ENCODE measurements around the gene TAX1BP3.
A peak's percentile ranks its signal among the peaks of the same experiment; 100 is the strongest.
"Not testable (repeated sequence)": the region's sequence is repeated elsewhere in the genome, so short reads cannot be mapped to it uniquely, and the experiment has no call there.

Gene TAX1BP3

GRCh38 chr17:3668279-3669084 lies at the start of gene TAX1BP3, which contains the start of gene EMC6:
TAX1BP3 (minus strand) TSS chr17:3668578; CDS start chr17:3668526, 52 bp downstream.
EMC6 (plus strand) TSS chr17:3668812; CDS start chr17:3669147, 335 bp downstream.
- peak; percentile 97 to 99 for DNase-seq (ENCODE audit: low read depth in 1 of 2, low spot score in 1 of 2)

DNA sequence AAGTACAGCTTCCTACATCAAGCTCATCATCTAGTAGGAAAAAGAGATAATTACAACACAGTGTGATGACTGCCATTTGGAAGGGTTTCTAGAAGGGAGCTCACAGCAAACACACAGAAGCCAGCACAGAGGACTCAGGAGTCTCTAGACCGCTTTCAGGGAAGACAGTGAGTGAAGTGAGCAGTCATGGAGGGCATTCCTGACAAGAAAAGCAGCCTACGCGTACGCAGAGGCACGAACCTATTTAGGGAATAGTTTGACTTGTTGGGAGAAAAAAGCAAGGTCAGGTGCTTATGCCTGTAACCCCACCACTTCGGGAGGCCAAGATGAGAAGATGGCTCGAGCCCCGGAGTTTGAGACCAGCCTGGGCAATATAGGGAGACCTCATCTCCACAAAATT lies 46.9 kb upstream of the TAX1BP3 start:
- DNase-seq (ENCODE audit: low read depth in 1 of 2, low spot score in 1 of 2): no peak

GRCh38 chr17:3712811-3713463 lies 44.6 kb upstream of the TAX1BP3 start:
- DNase-seq (ENCODE audit: low read depth in 1 of 2, low spot score in 1 of 2): no peak

DNA sequence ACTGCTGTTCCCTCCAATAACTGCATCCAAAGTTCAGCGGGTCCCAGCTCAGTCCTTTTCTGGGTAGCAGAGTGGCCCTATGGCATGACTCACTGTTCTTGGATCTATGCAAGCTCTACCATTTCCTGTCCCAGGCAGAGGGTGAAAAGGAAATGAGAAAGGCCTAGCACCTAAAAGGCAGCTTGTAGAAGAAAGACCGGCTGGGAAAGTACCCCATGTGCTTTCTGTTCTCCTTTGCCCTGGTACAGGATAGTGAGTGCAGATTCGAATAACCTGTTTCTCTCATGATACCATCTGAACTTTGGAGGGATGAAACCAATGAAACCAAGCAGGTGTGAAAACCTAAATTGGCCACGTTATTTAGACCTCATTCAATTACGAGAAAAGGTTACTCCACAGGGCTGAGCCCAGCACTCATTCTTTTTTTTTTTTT lies 42.6 kb upstream of the TAX1BP3 start:
- peak; percentile 11 to 62 for DNase-seq (ENCODE audit: low read depth in 1 of 2, low spot score in 1 of 2)

- DNase-seq (ENCODE audit: low read depth in 1 of 2, low spot score in 1 of 2): no peak
These were observed 40.0 kb upstream of the TAX1BP3 start for GRCh38 chr17:3708366-3708765.

DNA sequence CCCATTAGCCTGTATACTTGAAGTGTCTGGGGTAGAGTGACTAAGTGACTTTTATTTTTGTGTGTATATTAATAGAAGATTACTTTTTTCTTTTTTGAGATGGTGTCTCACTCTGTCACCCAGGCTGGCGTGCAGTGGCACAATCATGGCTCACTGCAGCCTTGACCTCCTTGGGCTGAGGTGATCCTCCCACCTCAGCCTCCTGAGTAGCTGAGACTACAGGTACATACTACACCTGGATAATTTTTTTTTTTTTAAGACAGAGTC lies 37.3 kb upstream of the TAX1BP3 start:
- DNase-seq (ENCODE audit: low read depth in 1 of 2, low spot score in 1 of 2): not testable (repeated sequence)

- DNase-seq (ENCODE audit: low read depth in 1 of 2, low spot score in 1 of 2): no peak
These were observed 36.7 kb upstream of the TAX1BP3 start for GRCh38 chr17:3704931-3705717.

DNA sequence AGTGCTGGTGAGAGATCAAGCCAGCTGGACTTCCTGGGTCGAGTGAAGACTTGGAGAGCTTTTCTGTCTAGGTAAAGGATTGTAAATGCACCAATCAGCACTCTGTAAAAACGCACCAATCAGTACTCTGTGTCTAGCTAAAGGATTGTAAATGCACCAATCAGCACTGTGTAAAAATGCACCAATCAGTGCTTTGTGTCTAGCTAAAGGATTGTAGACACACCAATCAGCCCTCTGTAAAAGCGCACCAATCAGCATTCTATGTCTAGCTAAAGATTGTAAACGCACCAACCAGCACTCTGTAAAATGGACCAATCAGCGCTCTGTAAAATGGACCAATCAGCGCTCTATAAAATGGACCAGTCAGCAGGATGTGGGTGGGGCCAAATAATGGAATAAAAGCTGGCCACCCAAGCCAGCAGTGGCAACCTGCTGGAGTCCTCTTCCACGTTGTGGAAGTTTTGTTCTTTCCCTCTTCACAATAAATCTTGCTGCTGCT lies 33.7 kb upstream of the TAX1BP3 start:
- not testable (repeated sequence) for DNase-seq (ENCODE audit: low read depth in 1 of 2, low spot score in 1 of 2)

- no peak for DNase-seq (ENCODE audit: low read depth in 1 of 2, low spot score in 1 of 2)
These were observed 31.6 kb upstream of the TAX1BP3 start for GRCh38 chr17:3699951-3700350.

DNA sequence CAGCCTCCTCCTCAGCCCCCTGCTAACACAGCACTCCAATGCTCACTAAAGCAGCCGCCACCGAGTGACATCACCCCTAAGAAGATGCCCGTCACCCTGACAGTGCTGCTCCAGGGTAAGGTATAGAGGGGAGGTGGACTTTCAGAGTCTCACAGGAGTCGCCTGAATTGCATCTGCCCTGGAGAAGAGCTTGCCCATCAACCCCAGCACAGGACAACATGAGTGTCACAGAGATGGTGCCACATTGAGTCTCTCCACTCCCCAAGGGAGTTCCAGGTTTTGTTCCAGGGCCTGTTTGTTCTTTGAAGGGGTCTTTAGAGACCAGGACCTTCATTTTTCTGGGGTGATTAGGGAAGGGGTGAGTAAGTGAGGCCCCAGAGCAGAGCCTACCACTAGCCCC lies 29.8 kb upstream of the TAX1BP3 start:
- no peak for DNase-seq (ENCODE audit: low read depth in 1 of 2, low spot score in 1 of 2)

DNA sequence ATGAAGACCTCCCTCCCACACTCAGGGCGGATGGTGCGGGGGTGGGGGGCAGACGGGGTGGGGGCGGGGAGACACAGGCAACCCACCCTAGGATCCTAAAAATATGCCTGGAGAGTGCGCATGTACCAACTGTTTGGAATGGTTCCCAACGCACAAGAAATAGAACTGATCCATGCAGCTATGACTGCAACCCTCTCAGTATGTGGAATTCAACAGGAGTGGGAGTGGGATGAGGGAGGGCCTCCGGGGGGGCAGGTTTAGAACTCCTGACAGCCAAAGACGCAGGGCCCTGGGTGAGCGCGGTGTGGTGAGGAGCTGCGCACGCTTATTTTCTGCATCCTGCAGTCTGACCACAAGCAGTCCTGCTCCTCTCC lies 28.7 kb upstream of the TAX1BP3 start:
- no peak for DNase-seq (ENCODE audit: low read depth in 1 of 2, low spot score in 1 of 2)

DNA sequence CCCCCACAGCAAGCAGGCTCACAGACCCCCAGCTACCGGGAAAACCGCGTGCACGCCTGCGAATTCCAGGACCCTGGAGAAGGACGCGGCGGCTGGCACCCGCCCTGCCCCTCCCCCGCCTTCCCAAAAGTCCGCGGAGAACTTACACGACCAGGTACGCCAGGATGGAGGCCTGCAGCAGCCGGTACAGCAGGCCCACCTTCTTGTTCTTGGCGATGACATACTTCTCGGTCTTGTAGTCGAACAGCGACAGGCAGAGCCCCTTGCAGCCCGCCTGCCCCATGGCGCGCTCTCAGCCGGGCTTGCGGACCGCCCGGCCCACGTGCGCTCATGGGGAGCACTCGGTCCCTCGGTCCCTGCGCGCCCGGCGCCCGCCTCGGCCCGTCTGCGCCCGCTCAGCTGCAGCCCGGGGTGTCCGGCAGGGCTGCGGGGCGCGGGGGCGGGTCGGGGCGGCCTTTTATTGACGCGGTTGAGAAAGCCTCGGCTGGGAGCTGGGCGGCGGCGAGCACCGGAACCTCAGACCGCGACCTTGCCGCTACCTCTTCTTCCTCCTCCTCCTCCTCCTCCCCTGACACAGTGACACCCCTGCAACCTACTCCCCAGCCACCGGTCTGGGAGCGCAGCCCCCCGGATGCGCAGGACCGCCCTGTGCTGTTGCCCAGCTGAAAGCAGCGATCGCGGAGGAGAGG lies 27.5 kb upstream of the TAX1BP3 start, which contains the start of gene P2RX5:
P2RX5 (minus strand) TSS at position 433 of the 689 bp plus-strand sequence; CDS start at position 283, 150 bp downstream.
- no peak for DNase-seq (ENCODE audit: low read depth in 1 of 2, low spot score in 1 of 2)

GRCh38 chr17:3695129-3695722 lies 26.8 kb upstream of the TAX1BP3 start:
- DNase-seq (ENCODE audit: low read depth in 1 of 2, low spot score in 1 of 2): no peak

DNA sequence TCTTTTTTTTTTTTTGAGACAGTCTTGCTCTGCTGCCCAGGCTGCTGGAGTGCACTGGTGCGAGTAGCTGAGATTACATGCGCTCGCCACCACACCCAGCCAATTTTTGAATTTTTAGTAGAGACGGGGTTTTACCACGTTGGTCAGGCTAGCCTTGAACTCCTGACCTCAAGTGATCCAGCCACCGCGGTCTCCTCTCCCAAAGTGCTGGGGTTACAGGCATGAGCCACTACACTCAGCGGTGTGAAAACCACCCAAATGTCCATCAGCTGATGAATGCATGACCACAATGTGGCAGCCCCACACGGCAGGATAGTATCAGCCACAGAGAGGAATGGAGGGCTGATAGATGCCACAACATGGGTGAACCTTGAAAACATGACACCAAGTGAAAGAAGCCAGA lies 25.5 kb upstream of the TAX1BP3 start:
- no peak for DNase-seq (ENCODE audit: low read depth in 1 of 2, low spot score in 1 of 2)

DNA sequence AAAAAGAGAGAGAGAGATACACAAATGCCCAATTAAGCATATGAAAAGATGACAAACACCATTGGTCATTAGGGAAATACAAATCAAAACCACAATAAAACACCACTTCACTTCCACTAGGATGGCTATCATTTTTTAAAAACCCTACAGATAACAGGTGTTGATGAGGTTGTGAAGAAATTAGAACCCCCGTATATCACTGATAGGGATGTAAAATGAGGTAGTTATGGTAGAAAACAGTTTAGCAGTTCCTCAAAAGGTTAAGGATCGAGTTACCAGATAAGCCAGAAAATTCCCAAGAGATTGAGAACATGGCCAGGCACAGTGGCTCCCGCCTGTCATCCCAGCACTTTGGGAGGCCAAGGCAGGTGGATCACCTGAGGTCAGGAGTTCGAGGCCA lies 24.8 kb upstream of the TAX1BP3 start:
- DNase-seq (ENCODE audit: low read depth in 1 of 2, low spot score in 1 of 2): no peak

GRCh38 chr17:3692346-3692745 lies 24.0 kb upstream of the TAX1BP3 start:
- DNase-seq (ENCODE audit: low read depth in 1 of 2, low spot score in 1 of 2): no peak

- DNase-seq (ENCODE audit: low read depth in 1 of 2, low spot score in 1 of 2): no peak
These were observed 23.3 kb upstream of the TAX1BP3 start for GRCh38 chr17:3691617-3692067.

- DNase-seq (ENCODE audit: low read depth in 1 of 2, low spot score in 1 of 2): no peak
These were observed 21.8 kb upstream of the TAX1BP3 start for GRCh38 chr17:3690094-3690715.

DNA sequence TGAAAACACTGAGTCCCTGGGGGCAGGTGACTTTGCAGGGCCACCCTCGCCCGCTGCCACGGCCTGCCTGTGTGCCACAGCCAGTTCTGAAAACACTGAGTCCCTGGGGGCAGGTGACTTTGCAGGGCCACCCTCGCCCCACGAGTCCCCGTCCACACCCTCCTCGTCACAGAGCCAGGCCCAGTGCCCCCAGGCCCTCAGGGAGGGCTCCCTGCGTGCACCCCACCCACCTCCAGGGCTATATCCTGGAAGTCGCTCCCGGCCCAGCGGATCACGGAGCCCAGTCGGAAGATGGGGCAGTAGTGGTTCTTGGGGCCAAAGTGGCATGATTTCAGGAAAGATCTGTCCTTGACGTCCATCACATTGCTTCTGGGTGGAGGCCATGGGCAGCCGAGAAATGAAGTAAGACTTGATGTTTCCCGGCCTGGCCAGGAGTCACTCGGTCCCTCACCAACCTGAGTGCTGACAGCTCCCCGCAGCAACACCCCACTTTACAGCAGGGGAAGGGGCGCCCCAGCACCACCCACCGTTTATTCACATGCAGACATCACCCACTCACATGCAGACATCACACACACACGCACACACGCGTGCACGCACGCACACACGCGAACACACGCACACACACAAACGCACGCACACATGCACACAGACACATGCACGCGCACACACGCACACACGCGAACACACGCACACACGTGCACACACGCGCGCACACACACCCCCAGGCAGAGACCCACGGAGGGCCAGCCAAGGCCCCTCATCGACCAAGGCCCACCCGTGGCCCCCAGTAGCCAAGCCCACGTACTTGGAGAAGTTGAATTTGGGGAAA lies 21.1 kb upstream of the TAX1BP3 start:
- DNase-seq (ENCODE audit: low read depth in 1 of 2, low spot score in 1 of 2): no peak
